IPS-NIHi11 (cell line): ENCODE data around the gene SARNP.
A peak's percentile ranks its signal among the peaks of the same experiment; 100 is the strongest.
"Not testable (repeated sequence)": the region's sequence is repeated elsewhere in the genome, so short reads cannot be mapped to it uniquely, and the experiment has no call there.

ENCODE experiments used
- DNase-seq: peaks from one replicate; pipeline ENCODE4 v3.0.0; 2012; ENCODE audit warnings: mixed read lengths, low spot score

The SARNP gene

GRCh38 chr12:55839345-55840140 lies 22.0 kb upstream of the SARNP start:
- DNase-seq: no peak

- DNase-seq: no peak
These were observed 20.8 kb upstream of the SARNP start for GRCh38 chr12:55838361-55838760.

GRCh38 chr12:55834400-55834799 lies 16.9 kb upstream of the SARNP start:
- not testable (repeated sequence) for DNase-seq

GRCh38 chr12:55833056-55833455 lies 15.5 kb upstream of the SARNP start:
- DNase-seq: no peak

GRCh38 chr12:55831447-55831815 lies 13.9 kb upstream of the SARNP start:
- no peak for DNase-seq

GRCh38 chr12:55830601-55831446 lies 13.3 kb upstream of the SARNP start:
- DNase-seq: peak; percentile 81

- peak; percentile 61 for DNase-seq
These were observed 12.6 kb upstream of the SARNP start for GRCh38 chr12:55829967-55830600.

GRCh38 chr12:55828357-55828756 lies 10.8 kb upstream of the SARNP start:
- DNase-seq: no peak

GRCh38 chr12:55827806-55828205 lies 10.3 kb upstream of the SARNP start:
- no peak for DNase-seq

- no peak for DNase-seq
These were observed 7.2 kb upstream of the SARNP start for GRCh38 chr12:55824726-55825125.

GRCh38 chr12:55823419-55823818 lies 5.9 kb upstream of the SARNP start:
- DNase-seq: no peak

- DNase-seq: no peak
These were observed 4.7 kb upstream of the SARNP start for GRCh38 chr12:55822228-55822627.

GRCh38 chr12:55820679-55821078 lies 3.2 kb upstream of the SARNP start:
- no peak for DNase-seq

- DNase-seq: no peak
These were observed 1.4 kb upstream of the SARNP start for GRCh38 chr12:55818886-55819285.

GRCh38 chr12:55818140-55818728 lies 710 bp upstream of the SARNP start:
- no peak for DNase-seq

- DNase-seq: no peak
These were observed 611 bp downstream of the SARNP start for GRCh38 chr12:55816881-55817344.

GRCh38 chr12:55815473-55815872 lies 2.1 kb downstream of the SARNP start:
- DNase-seq: no peak

- DNase-seq: no peak
These were observed 3.3 kb downstream of the SARNP start for GRCh38 chr12:55814257-55814656.

- DNase-seq: no peak
These were observed 5.4 kb downstream of the SARNP start for GRCh38 chr12:55812088-55812487.

- DNase-seq: no peak
These were observed 8.2 kb downstream of the SARNP start for GRCh38 chr12:55809274-55809673.

- no peak for DNase-seq
These were observed 10.5 kb downstream of the SARNP start for GRCh38 chr12:55806982-55807381.

- DNase-seq: no peak
These were observed 20.0 kb downstream of the SARNP start for GRCh38 chr12:55797550-55797949.
